Upper lobe of right lung (tissue), 1 donor: ENCODE measurements around the gene MTMR6. TPM values are rescaled to one million over a fixed set of nuclear protein-coding genes. Genes with fewer than 3 reads are reported as not detected.

Experiments
- ATAC-seq: fragments of 200-7000 bp; cut with Tn5 transposase; one replicate; pipeline ENCODE4 v1.9.1; 2020; ENCODE audit warnings: mild to moderate bottlenecking, moderate library complexity
- DNase-seq: peaks from one replicate; pipeline ENCODE4 v3.0.0-alpha.2; 2020
- H3K27ac ChIP-seq: fragments of 200-600 bp; one replicate; pipeline ENCODE4 v1.8.0; 2022
- H3K27me3 ChIP-seq: fragments of 200-600 bp; one replicate; pipeline ENCODE4 v1.8.0; 2022; ENCODE audit warnings: mild to moderate bottlenecking
- H3K36me3 ChIP-seq: fragments of 200-600 bp; one replicate; pipeline ENCODE4 v1.8.0; 2022
- H3K4me1 ChIP-seq: fragments of 200-600 bp; one replicate; pipeline ENCODE4 v1.8.0; 2022
- H3K4me3 ChIP-seq: fragments of 200-600 bp; one replicate; pipeline ENCODE4 v1.8.0; 2022; ENCODE audit warnings: mild to moderate bottlenecking
- H3K9me3 ChIP-seq: fragments of 200-600 bp; one replicate; pipeline ENCODE4 v1.8.0; 2022
- intact Hi-C: fragments of 100-400 bp; cut with DNase I; formaldehyde crosslinking; loops from one replicate; pipeline ENCODE4 v1.11.0; 2022
- total RNA-seq: library from RNA; stranded (reverse); fragmentation: NEBNext Ultra II Directional; extraction: Animal tissue kit (Norgen Biotek cat#: 25700); gene quantifications from one replicate; pipeline ENCODE4 v1.2.1, GENCODE V29; 2021
- TF ChIP-seq, protein P1 (sequence below): fragments of 200-600 bp; IDR thresholded peaks from one replicate; pipeline ENCODE4 v1.8.0; 2022; ENCODE audit warnings: antibody characterized with exemption
- donor health status: DM: no; HTN: yes; CAD: no; lungs with severe emphysema.

Gene MTMR6
- total RNA-seq, 1 donor from 2014 or later = 20.1 TPM

DNA sequence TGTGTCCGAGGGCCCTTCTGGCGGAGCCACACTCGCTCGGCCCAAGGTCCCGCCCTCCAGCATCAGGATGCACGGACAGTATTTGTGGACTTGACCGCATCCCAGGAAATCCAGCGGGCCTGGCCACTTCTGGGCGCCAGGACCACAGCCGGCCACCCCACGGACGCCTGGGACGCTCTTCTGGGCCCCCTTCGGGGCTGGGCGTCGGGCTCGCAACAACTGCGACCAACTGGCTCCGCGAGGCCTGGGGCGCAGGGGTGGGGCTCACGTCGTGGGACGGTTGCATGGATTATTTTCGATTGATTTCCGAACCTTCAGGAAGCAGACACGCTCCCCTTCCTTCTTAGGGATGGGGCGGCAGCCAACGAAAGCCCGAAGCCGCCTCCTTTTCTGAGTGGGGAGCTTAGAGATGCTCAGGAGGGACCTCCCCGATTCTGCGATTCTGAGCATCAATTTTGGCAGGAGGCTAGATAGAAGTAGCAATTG lies 13.6 kb upstream of the MTMR6 start:
- peak overlapping the region; percentile 91 for H3K27ac ChIP-seq
- intact Hi-C loops = no loop called here
- TF ChIP-seq, protein P1, sequence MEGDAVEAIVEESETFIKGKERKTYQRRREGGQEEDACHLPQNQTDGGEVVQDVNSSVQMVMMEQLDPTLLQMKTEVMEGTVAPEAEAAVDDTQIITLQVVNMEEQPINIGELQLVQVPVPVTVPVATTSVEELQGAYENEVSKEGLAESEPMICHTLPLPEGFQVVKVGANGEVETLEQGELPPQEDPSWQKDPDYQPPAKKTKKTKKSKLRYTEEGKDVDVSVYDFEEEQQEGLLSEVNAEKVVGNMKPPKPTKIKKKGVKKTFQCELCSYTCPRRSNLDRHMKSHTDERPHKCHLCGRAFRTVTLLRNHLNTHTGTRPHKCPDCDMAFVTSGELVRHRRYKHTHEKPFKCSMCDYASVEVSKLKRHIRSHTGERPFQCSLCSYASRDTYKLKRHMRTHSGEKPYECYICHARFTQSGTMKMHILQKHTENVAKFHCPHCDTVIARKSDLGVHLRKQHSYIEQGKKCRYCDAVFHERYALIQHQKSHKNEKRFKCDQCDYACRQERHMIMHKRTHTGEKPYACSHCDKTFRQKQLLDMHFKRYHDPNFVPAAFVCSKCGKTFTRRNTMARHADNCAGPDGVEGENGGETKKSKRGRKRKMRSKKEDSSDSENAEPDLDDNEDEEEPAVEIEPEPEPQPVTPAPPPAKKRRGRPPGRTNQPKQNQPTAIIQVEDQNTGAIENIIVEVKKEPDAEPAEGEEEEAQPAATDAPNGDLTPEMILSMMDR = no peak
- DNase-seq = peak; percentile 66
- H3K36me3 ChIP-seq = peaks cover 6% of the 10 kb centered on the region
- peak overlapping the region; percentile 88 for H3K4me3 ChIP-seq
- no peaks in the 10 kb centered on the region for H3K9me3 ChIP-seq
- peaks cover 3% of the 10 kb centered on the region for H3K27me3 ChIP-seq
- ATAC-seq = peak; percentile 20
- peaks cover 28% of the 10 kb centered on the region for H3K4me1 ChIP-seq

DNA sequence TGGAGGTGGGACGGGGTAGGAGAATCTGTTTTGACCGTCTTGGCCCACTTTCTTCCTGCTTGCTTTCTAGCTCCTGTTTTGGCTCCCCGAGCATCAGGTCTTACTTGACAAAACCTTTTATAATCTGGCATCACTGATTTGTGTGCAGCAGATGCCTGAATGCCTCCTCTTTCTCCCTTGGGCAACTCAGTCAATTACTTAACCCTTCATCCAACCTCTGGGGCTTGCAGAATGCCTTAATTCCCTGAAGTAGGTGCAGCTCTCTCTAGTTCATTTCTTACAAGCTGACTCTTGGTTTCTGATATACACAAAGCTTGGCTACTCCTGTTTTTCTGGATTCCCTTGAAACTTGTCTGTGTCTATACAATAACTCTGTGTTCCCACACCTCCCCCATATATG lies 8.4 kb upstream of the MTMR6 start:
- ATAC-seq (no peak), DNase-seq (no peak)
- no peaks in the 10 kb centered on the region for H3K9me3 ChIP-seq
- TF ChIP-seq, protein P1 = no peak
- no peak overlapping the region for H3K27ac ChIP-seq
- H3K36me3 ChIP-seq = no peaks in the 10 kb centered on the region
- H3K27me3 ChIP-seq = peaks cover 3% of the 10 kb centered on the region
- H3K4me1 ChIP-seq = peaks cover 2% of the 10 kb centered on the region
- intact Hi-C loops = no loop called here
- no peak overlapping the region for H3K4me3 ChIP-seq

DNA sequence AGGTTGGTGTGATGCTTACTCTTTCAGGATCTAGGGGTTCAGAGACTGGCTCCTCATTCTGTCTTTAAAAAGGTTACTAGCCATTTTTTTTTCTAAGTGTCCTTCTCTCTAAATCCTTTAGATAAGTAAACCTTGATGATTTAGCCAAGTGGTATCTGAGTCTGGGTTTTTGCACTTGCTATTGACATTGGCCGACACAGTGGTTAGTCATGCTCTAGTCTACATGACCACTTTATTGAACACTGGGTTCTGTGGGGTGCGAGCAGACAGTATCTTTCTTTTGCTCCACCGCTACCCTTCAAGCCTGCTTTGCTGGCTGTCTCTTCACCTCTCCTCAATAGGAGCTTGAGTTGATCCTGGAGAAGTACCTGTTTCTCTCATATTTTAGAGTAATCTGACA lies 7.9 kb upstream of the MTMR6 start:
- H3K4me1 ChIP-seq = no peaks in the 10 kb centered on the region
- H3K27ac ChIP-seq = no peak overlapping the region
- DNase-seq = no peak
- H3K9me3 ChIP-seq = no peaks in the 10 kb centered on the region
- H3K36me3 ChIP-seq = no peaks in the 10 kb centered on the region
- H3K27me3 ChIP-seq = peaks cover 3% of the 10 kb centered on the region
- TF ChIP-seq, protein P1 = no peak
- ATAC-seq = no peak
- intact Hi-C loops = no loop called here
- no peak overlapping the region for H3K4me3 ChIP-seq

DNA sequence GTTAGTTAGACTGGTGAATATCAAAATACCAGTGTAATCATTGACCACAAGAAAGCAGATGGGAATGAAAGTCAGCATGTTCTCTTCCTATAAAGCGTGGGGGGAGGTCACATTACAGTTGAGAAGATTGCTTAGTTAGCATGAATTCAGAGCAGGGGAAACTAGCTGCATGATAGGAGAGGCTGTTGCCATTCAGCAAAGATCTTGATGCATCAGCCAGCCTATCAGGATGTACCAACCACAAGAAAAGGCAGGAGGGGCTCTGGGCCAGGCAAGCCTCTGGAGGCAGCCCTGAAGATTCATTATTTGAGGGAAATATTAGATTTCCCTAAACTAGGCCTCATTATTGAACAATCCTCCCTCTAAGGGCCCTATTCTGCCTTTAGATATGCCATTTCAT lies 5.0 kb upstream of the MTMR6 start:
- peaks cover 3% of the 10 kb centered on the region for H3K27me3 ChIP-seq
- no peak overlapping the region for H3K4me3 ChIP-seq
- no peaks in the 10 kb centered on the region for H3K4me1 ChIP-seq
- peak; percentile 53 for ATAC-seq
- H3K36me3 ChIP-seq = no peaks in the 10 kb centered on the region
- DNase-seq = no peak
- TF ChIP-seq, protein P1 = no peak
- H3K9me3 ChIP-seq = no peaks in the 10 kb centered on the region
- H3K27ac ChIP-seq = no peak overlapping the region
- intact Hi-C loops = no loop called here

DNA sequence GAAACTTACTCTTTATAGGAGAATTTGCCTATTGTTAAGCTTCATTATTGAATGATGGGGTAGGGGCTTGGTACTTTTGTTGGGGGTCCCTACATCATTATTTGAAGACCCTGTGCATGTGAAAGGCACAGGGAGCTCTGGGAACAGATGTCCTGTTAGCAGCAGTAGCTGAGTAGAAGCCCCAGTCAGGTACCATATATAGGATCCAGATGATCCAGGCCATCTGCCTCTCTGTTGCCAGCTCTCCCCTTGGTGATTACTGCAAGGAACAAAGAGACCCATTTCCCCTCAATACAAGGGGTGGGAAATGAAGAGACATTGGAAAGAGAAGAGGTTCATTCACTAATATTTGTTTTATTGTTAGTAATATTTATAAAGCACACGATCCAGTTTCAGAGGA lies 4.4 kb upstream of the MTMR6 start:
- H3K36me3 ChIP-seq = no peaks in the 10 kb centered on the region

More for the DNA sequence above, 4.4 kb upstream of the MTMR6 start:
- intact Hi-C loops = no loop called here
- no peak for ATAC-seq
- no peak overlapping the region for H3K27ac ChIP-seq
- peaks cover 3% of the 10 kb centered on the region for H3K27me3 ChIP-seq
- no peak for DNase-seq
- H3K4me1 ChIP-seq = no peaks in the 10 kb centered on the region
- TF ChIP-seq, protein P1 = no peak
- H3K9me3 ChIP-seq = no peaks in the 10 kb centered on the region
- no peak overlapping the region for H3K4me3 ChIP-seq
